Measurements from ENCODE around the gene ESX1. TPM values are rescaled to one million over a fixed set of nuclear protein-coding genes. Genes with fewer than 3 reads are reported as not detected.
A peak's percentile ranks its signal among the peaks of the same experiment; 100 is the strongest.

Gene ESX1
- total and polyA plus RNA-seq, 2 of the 4 experiments (the other 2 are of a cell fraction), result not detected

GRCh38 chrX:104280609-104281008 lies 25.9 kb upstream of the ESX1 start:
- Histone ChIP-seq H3K4ac (ENCODE audit: low read depth, low read length) (no peak overlapping the region), H2BK15ac (ENCODE audit: low read depth, low read length) (no peak overlapping the region), H2BK5ac (ENCODE audit: low read depth, low read length, poor library complexity, severe bottlenecking) (no peak overlapping the region), H3K4me1 (ENCODE audit: control insufficient read depth, insufficient read depth, low read length) (no peaks in the 10 kb centered on the region), H4K8ac (ENCODE audit: low read depth in 2 of 2, low read length in 2 of 2) (no peak overlapping the region), H3K23ac (ENCODE audit: low read depth, low read length) (no peak overlapping the region), H3K4me3 (ENCODE audit: insufficient read depth, low read depth, low read length) (no peak overlapping the region), H4K91ac (ENCODE audit: insufficient read depth, low read depth, low read length) (no peak overlapping the region), H3K36me3 (ENCODE audit: control insufficient read depth, insufficient read depth, low read length) (no peaks in the 10 kb centered on the region), H3K27me3 (ENCODE audit: control insufficient read depth, insufficient read depth, low read length) (peaks cover 23% of the 10 kb centered on the region), H2BK120ac (ENCODE audit: low read depth, low read length) (no peak overlapping the region), H3K9me3 (ENCODE audit: control insufficient read depth, insufficient read depth, low read length) (no peaks in the 10 kb centered on the region), H3K14ac (replicated peaks; ENCODE audit: low read depth, low read length) (no peak overlapping the region), H2AK5ac (ENCODE audit: low read depth, low read length) (no peak overlapping the region), H2AFZ (replicated peaks; ENCODE audit: low read length, poor library complexity) (no peak overlapping the region), H2AK9ac (replicated peaks; ENCODE audit: low read depth, low read length, poor library complexity) (no peak overlapping the region), H3K4me2 (ENCODE audit: low read depth, low read length) (no peak overlapping the region), H3K56ac (ENCODE audit: extremely low read depth, insufficient read depth, low read length) (no peak overlapping the region), H3K9me1 (ENCODE audit: insufficient read depth, low read length) (no peaks in the 10 kb centered on the region), H4K20me1 (ENCODE audit: insufficient read depth, low read length) (no peaks in the 10 kb centered on the region), H3K79me1 (ENCODE audit: low read depth in 1 of 2, low read length in 2 of 2) (no peaks in the 10 kb centered on the region), H3K18ac (ENCODE audit: low read depth, low read length) (no peak overlapping the region), H2BK20ac (ENCODE audit: low read depth, low read length) (no peak overlapping the region), H3K27ac (ENCODE audit: insufficient read depth, low read length) (no peak overlapping the region), H4K5ac (ENCODE audit: low read depth, low read length) (no peak overlapping the region), H3K9ac (ENCODE audit: low read depth, low read length) (no peak overlapping the region)
- CTCF ChIA-PET, result no interaction called here
- in situ Hi-C loops (cut with MboI; ENCODE audit: low sequenced_read_pairs) (no loop called here), dilution Hi-C loops (cut with HindIII; ENCODE audit: low sequenced_read_pairs, unreplicated experiment) (no loop called here), intact Hi-C loops (cut with micrococcal nuclease) (no loop called here)
- no TSS peak for BruUV-seq (replicated peaks)
- no CpG with 5 or more reads among the region's 5 CpGs for WGBS, 2 experiments (ENCODE audit: extremely low coverage in 2 of 2, insufficient read length in 1 of 2)
- TF ChIP-seq CTCF (conservative IDR thresholded peaks at IDR 0.05; ENCODE audit: low read depth, low read length) (no peak), MAFK (IDR thresholded peaks at IDR 0.05; ENCODE audit: low read depth, low read length) (peak; percentile 43)
- POLR2A ChIA-PET (ENCODE audit: unreplicated experiment), result no interaction called here
- ATAC-seq (ENCODE audit: low read depth) (no peak), DNase-seq (no peak)

Data from IMR-90 (cell line).